Lower lobe of right lung (tissue), 2 donors: Measurements from ENCODE around the gene SRPK3. TPM values are rescaled to one million over a fixed set of nuclear protein-coding genes. Genes with fewer than 3 reads are reported as not detected.

Experiments
- ATAC-seq, 2 donors: fragments of 200-7000 bp; cut with Tn5 transposase; one replicate each; pipeline ENCODE4 v1.9.1; 2020 to 2022; ENCODE audit warnings: mild to moderate bottlenecking in 2 of 2, moderate library complexity in 2 of 2
- DNase-seq: peaks from one replicate; pipeline ENCODE4 v3.0.0-alpha.2; 2020
- H3K27ac ChIP-seq: fragments of 200-600 bp; one replicate; pipeline ENCODE4 v1.8.0; 2022
- H3K27me3 ChIP-seq: fragments of 200-600 bp; one replicate; pipeline ENCODE4 v1.8.0; 2022; ENCODE audit warnings: low read depth
- H3K36me3 ChIP-seq: fragments of 200-600 bp; one replicate; pipeline ENCODE4 v1.8.0; 2022; ENCODE audit warnings: mild to moderate bottlenecking
- H3K4me1 ChIP-seq: fragments of 200-600 bp; one replicate; pipeline ENCODE4 v1.8.0; 2022
- H3K4me3 ChIP-seq: fragments of 200-600 bp; one replicate; pipeline ENCODE4 v1.8.0; 2022; ENCODE audit warnings: mild to moderate bottlenecking
- H3K9me3 ChIP-seq: fragments of 200-600 bp; one replicate; pipeline ENCODE4 v1.8.0; 2022
- intact Hi-C: fragments of 100-400 bp; cut with DNase I; formaldehyde crosslinking; loops from one replicate; pipeline ENCODE4 v1.11.0; 2022
- total RNA-seq: library from RNA; stranded (reverse); fragmentation: NEBNext Ultra II Directional; extraction: Animal tissue kit (Norgen Biotek cat#: 25700); gene quantifications from one replicate; pipeline ENCODE4 v1.2.1, GENCODE V29; 2021
- TF ChIP-seq, protein P1 (sequence below): fragments of 200-600 bp; IDR thresholded peaks from one replicate; pipeline ENCODE4 v1.8.0; 2022; ENCODE audit warnings: antibody characterized with exemption, mild to moderate bottlenecking
- donor health status: DM: no; HTN: yes; CAD: no; lungs with severe emphysema.

SRPK3 gene
- total RNA-seq, 1 donor from 2014 or later: not detected

DNA sequence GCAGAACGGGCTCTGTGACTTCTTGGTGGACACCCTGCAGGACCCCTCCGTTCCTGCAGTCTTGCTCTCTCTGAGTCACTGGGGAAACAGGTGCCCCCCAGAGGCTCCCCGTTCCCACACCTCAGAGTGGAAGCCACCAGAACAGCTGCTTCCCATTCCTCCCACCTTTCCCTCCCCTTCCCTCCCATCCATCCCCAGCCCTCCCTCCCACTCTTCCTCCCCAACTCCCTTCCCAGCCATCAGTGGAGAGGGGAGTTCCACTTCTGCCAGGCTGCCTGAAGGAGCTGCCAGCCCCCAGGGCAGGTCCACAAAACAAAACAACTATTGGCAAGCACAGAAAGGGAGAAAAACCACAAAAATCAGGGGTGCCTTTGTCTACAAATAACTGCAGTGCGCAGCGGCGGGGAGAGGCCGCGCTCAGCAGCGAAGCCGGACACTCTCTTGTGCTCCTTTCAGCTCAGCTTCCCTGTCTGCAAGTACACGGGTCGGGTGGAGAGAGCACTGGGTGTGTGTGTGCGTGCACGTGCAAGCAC is 21.7 kb downstream of the SRPK3 start:
- TF ChIP-seq, protein P1, sequence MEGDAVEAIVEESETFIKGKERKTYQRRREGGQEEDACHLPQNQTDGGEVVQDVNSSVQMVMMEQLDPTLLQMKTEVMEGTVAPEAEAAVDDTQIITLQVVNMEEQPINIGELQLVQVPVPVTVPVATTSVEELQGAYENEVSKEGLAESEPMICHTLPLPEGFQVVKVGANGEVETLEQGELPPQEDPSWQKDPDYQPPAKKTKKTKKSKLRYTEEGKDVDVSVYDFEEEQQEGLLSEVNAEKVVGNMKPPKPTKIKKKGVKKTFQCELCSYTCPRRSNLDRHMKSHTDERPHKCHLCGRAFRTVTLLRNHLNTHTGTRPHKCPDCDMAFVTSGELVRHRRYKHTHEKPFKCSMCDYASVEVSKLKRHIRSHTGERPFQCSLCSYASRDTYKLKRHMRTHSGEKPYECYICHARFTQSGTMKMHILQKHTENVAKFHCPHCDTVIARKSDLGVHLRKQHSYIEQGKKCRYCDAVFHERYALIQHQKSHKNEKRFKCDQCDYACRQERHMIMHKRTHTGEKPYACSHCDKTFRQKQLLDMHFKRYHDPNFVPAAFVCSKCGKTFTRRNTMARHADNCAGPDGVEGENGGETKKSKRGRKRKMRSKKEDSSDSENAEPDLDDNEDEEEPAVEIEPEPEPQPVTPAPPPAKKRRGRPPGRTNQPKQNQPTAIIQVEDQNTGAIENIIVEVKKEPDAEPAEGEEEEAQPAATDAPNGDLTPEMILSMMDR: no peak
- Histone ChIP-seq H3K27ac (no peak overlapping the region), H3K4me3 (no peak overlapping the region), H3K4me1 (no peaks in the 10 kb centered on the region), H3K9me3 (no peaks in the 10 kb centered on the region), H3K27me3 (no peaks in the 10 kb centered on the region), H3K36me3 (peaks cover 11% of the 10 kb centered on the region)
- DNase-seq (no peak), ATAC-seq (no peak)
- intact Hi-C loops: no loop called here

DNA sequence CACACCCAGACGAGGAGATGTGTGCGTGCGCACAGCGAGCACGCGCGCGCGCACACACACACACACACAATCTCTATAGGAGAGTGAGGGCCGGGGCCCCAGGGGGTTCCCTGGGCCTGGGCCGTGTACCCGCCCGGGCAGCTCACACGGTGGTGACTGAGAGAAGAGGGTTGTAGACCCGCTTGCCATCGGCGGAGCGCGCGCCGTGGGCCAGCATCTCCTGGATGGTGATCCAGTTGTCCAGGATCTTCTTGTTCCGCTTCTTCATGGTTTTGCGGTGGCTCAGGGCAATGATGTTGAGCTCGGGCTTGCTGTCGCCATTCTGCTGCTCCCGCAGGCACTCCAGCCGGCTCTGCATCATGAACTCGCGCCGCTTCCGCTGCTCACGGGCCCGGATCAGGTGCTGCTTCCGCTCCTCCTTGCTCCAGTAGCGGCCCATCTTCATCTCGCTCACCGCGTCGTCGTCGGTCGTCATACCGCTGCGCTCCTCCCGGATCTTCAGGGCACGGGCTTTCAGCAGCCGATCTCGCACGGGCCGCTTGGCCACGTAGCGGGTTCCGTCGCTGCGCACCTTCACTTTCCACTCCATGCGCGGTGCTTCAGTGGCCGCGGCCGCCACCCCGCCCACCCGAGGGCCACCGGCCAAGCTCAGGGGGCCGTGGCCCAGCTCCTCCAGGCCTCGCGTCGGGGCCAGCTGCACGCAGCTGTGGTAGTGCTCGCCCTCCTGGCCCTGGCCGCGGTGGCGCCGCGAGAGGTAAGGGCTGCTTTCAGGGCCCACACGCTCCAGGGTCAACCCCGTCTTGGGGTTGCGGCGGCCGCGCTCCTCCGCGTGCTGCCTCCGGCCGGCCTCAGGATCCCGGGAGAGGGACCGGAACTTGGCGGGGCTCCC is 22.6 kb downstream of the SRPK3 start:
- TF ChIP-seq, protein P1: no peak
- H3K9me3 ChIP-seq: no peaks in the 10 kb centered on the region
- DNase-seq (no peak), ATAC-seq (no peak)
- H3K27ac ChIP-seq: no peak overlapping the region
- intact Hi-C loops: no loop called here
- H3K4me1 ChIP-seq: no peaks in the 10 kb centered on the region
- no peaks in the 10 kb centered on the region for H3K27me3 ChIP-seq
- peaks cover 2% of the 10 kb centered on the region for H3K36me3 ChIP-seq
- H3K4me3 ChIP-seq: no peak overlapping the region

DNA sequence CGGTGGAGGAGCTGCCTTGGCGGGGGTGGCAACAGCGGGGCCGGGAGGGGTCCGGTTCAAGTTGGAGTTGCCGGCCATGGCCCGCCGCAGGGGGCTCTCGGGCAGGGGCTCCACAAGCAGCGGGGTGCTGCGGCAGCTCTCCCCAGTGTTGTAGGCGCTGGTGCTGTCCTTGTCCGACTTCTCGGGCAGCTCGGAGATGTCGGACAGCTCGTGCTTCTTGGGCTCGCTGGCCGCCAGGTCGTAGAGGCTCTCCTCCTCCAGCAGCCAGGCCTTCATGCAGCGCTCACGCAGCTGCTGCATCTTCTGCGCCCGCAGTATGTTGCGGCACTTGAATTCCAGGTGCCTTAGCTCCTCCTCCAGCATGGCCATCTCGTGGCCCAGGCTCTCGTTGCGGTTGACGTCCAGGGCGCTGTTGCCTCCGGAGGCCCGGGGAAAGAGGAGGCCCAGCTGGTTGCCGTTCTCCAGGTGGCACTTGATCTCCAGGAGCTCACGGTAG is 23.3 kb downstream of the SRPK3 start:
- DNase-seq: no peak
- no peaks in the 10 kb centered on the region for H3K9me3 ChIP-seq

DNA sequence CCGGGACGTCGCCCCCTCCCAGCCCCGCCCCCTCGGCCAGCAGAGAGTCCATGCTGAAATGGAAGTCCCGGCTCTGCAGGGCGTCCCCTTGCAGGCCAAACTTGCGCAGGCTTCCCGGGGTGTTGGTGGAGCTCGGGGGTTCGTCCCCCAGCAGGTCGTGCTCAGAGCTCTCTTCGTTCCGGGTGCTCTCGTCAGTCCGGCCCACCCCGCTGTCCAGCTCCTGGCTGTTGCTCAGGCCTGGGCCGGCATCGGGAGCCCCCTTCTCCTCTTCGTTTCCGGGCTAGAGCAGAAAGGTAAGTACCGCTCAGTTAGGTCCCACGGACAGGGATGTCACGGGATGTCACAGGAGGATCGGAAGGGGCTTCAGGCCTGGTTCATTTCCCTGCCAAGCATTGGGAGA is 23.8 kb downstream of the SRPK3 start:
- TF ChIP-seq, protein P1: no peak
- Histone ChIP-seq H3K9me3 (no peaks in the 10 kb centered on the region), H3K27me3 (no peaks in the 10 kb centered on the region), H3K4me3 (no peak overlapping the region), H3K27ac (no peak overlapping the region), H3K36me3 (no peaks in the 10 kb centered on the region), H3K4me1 (no peaks in the 10 kb centered on the region)
- DNase-seq (no peak), ATAC-seq (no peak)
- intact Hi-C loops: no loop called here

More for the DNA sequence above, 23.3 kb downstream of the SRPK3 start:
- no peak overlapping the region for H3K27ac ChIP-seq
- H3K36me3 ChIP-seq: no peaks in the 10 kb centered on the region
- ATAC-seq: no peak
- TF ChIP-seq, protein P1: no peak
- H3K4me1 ChIP-seq: no peaks in the 10 kb centered on the region
- no peaks in the 10 kb centered on the region for H3K27me3 ChIP-seq
- no peak overlapping the region for H3K4me3 ChIP-seq
- intact Hi-C loops: no loop called here

DNA sequence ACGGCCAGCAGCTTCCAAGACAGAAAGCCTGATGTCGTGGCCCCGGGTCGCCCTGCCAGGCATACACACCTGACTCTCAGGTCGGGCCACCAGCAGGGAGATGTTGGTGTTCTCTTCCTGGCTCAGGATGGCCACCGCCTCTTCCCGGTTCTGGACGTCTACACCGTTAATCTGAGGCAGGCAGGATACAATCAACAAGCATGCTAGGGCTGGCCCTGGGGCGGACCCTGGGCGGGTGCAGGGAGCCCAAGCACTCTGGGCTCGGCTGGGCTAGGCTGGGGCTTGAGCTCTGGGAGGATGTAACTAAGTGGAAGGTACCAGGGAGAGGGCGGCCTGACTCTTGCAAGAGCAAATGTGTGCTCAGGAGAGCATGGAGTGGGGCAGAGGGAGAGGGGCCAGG is 24.6 kb downstream of the SRPK3 start:
- H3K27ac ChIP-seq: no peak overlapping the region
- no peak for ATAC-seq
- no peaks in the 10 kb centered on the region for H3K27me3 ChIP-seq
- DNase-seq: no peak
- intact Hi-C loops: no loop called here
- no peak overlapping the region for H3K4me3 ChIP-seq
- no peaks in the 10 kb centered on the region for H3K9me3 ChIP-seq
- H3K4me1 ChIP-seq: no peaks in the 10 kb centered on the region
- TF ChIP-seq, protein P1: no peak
- no peaks in the 10 kb centered on the region for H3K36me3 ChIP-seq
